Lower lobe of right lung (tissue), 2 donors: ENCODE data around the gene EOGT. TPM values are rescaled to one million over a fixed set of nuclear protein-coding genes. Genes with fewer than 3 reads are reported as not detected.

ENCODE experiments used
- ATAC-seq, 2 donors: fragments of 200-7000 bp; cut with Tn5 transposase; one replicate each; pipeline ENCODE4 v1.9.1; 2020 to 2022; ENCODE audit warnings: mild to moderate bottlenecking in 2 of 2, moderate library complexity in 2 of 2
- DNase-seq: peaks from one replicate; pipeline ENCODE4 v3.0.0-alpha.2; 2020
- H3K27ac ChIP-seq: fragments of 200-600 bp; one replicate; pipeline ENCODE4 v1.8.0; 2022
- H3K27me3 ChIP-seq: fragments of 200-600 bp; one replicate; pipeline ENCODE4 v1.8.0; 2022; ENCODE audit warnings: low read depth
- H3K36me3 ChIP-seq: fragments of 200-600 bp; one replicate; pipeline ENCODE4 v1.8.0; 2022; ENCODE audit warnings: mild to moderate bottlenecking
- H3K4me1 ChIP-seq: fragments of 200-600 bp; one replicate; pipeline ENCODE4 v1.8.0; 2022
- H3K4me3 ChIP-seq: fragments of 200-600 bp; one replicate; pipeline ENCODE4 v1.8.0; 2022; ENCODE audit warnings: mild to moderate bottlenecking
- H3K9me3 ChIP-seq: fragments of 200-600 bp; one replicate; pipeline ENCODE4 v1.8.0; 2022
- CTCF ChIP-seq: fragments of 200-600 bp; IDR thresholded peaks from one replicate; pipeline ENCODE4 v1.8.0; 2022; ENCODE audit warnings: antibody characterized with exemption, mild to moderate bottlenecking
- intact Hi-C: fragments of 100-400 bp; cut with DNase I; formaldehyde crosslinking; loops from one replicate; pipeline ENCODE4 v1.11.0; 2022
- total RNA-seq: library from RNA; stranded (reverse); fragmentation: NEBNext Ultra II Directional; extraction: Animal tissue kit (Norgen Biotek cat#: 25700); gene quantifications from one replicate; pipeline ENCODE4 v1.2.1, GENCODE V29; 2021
- donor health status: DM: no; HTN: yes; CAD: no; lungs with severe emphysema.

The EOGT gene
- total RNA-seq, 1 donor from 2014 or later, result 35.7 TPM

GRCh38 chr3:69032142-69032541 is 18.7 kb upstream of the EOGT start:
- no peak for DNase-seq
- H3K4me1 ChIP-seq, result no peaks in the 10 kb centered on the region
- intact Hi-C loops, result no loop called here
- no peak overlapping the region for H3K4me3 ChIP-seq
- H3K27ac ChIP-seq, result no peak overlapping the region
- no peaks in the 10 kb centered on the region for H3K27me3 ChIP-seq
- H3K9me3 ChIP-seq, result no peaks in the 10 kb centered on the region
- TF ChIP-seq CTCF, result no peak
- H3K36me3 ChIP-seq, result peaks cover 100% of the 10 kb centered on the region
- ATAC-seq, result no peak

- no peak for TF ChIP-seq CTCF
- intact Hi-C loops, result no loop called here
- Histone ChIP-seq H3K4me1 (no peaks in the 10 kb centered on the region), H3K4me3 (no peak overlapping the region), H3K27ac (no peak overlapping the region), H3K36me3 (peaks cover 100% of the 10 kb centered on the region), H3K27me3 (no peaks in the 10 kb centered on the region), H3K9me3 (no peaks in the 10 kb centered on the region)
- ATAC-seq (no peak), DNase-seq (no peak)
These were observed 18.2 kb upstream of the EOGT start for GRCh38 chr3:69031635-69032034.

GRCh38 chr3:69020857-69021256 is 7.4 kb upstream of the EOGT start:
- no peak overlapping the region for H3K4me3 ChIP-seq
- no peak overlapping the region for H3K27ac ChIP-seq
- H3K36me3 ChIP-seq, result peaks cover 53% of the 10 kb centered on the region
- H3K4me1 ChIP-seq, result no peaks in the 10 kb centered on the region
- no peak for ATAC-seq
- no peaks in the 10 kb centered on the region for H3K27me3 ChIP-seq
- intact Hi-C loops, result no loop called here
- H3K9me3 ChIP-seq, result no peaks in the 10 kb centered on the region
- DNase-seq, result no peak
- no peak for TF ChIP-seq CTCF

GRCh38 chr3:69020424-69020823 is 6.9 kb upstream of the EOGT start:
- H3K27me3 ChIP-seq, result no peaks in the 10 kb centered on the region
- H3K4me3 ChIP-seq, result no peak overlapping the region
- ATAC-seq, result no peak
- no peak overlapping the region for H3K27ac ChIP-seq
- intact Hi-C loops, result no loop called here
- DNase-seq, result no peak
- no peaks in the 10 kb centered on the region for H3K9me3 ChIP-seq
- H3K4me1 ChIP-seq, result no peaks in the 10 kb centered on the region
- peak; percentile 32 for TF ChIP-seq CTCF
- peaks cover 49% of the 10 kb centered on the region for H3K36me3 ChIP-seq

GRCh38 chr3:69016901-69017300 is 3.4 kb upstream of the EOGT start:
- TF ChIP-seq CTCF, result no peak
- intact Hi-C loops, result no loop called here
- Histone ChIP-seq H3K4me1 (peaks cover 19% of the 10 kb centered on the region), H3K27me3 (no peaks in the 10 kb centered on the region), H3K36me3 (peaks cover 15% of the 10 kb centered on the region), H3K9me3 (no peaks in the 10 kb centered on the region), H3K27ac (no peak overlapping the region), H3K4me3 (no peak overlapping the region)
- DNase-seq, result no peak
- ATAC-seq, result no peak

- H3K4me1 ChIP-seq, result peaks cover 19% of the 10 kb centered on the region
- no peak for TF ChIP-seq CTCF
- no peak overlapping the region for H3K27ac ChIP-seq
These were observed 2.6 kb upstream of the EOGT start for GRCh38 chr3:69016102-69016501.

More at GRCh38 chr3:69016102-69016501, 2.6 kb upstream of the EOGT start:
- DNase-seq (no peak), ATAC-seq (no peak)
- Histone ChIP-seq H3K36me3 (peaks cover 7% of the 10 kb centered on the region), H3K4me3 (no peak overlapping the region), H3K9me3 (no peaks in the 10 kb centered on the region), H3K27me3 (no peaks in the 10 kb centered on the region)
- intact Hi-C loops, result no loop called here
